ENCODE data around the gene NUP85.

GRCh38 chr17:75182319-75182568 lies 23.2 kb upstream of the NUP85 start:
- TF ChIP-seq TAF1 (IDR thresholded peaks at IDR 0.05; ENCODE audit: borderline replicate concordance, low read depth, low read length) (no peak), POLR2A (IDR thresholded peaks at IDR 0.05; ENCODE audit: low read depth, low read length) (no peak; the same call in 1 of the 2 replicates), POLR2AphosphoS5 (IDR thresholded peaks at IDR 0.05; ENCODE audit: low read depth, low read length) (peak; percentile 63)

Data from GM12892 (cell line).